ENCODE measurements around the gene NSA2. TPM values are rescaled to one million over a fixed set of nuclear protein-coding genes. Genes with fewer than 3 reads are reported as not detected.

The NSA2 gene
- total and polyA plus RNA-seq, 9 of the 15 experiments (the other 6 are each of a cell fraction or from before 2014, with no cell fraction given), result 60.2 to 246 (median 183) TPM

- ATAC-seq, result no peak
- POLR2A ChIA-PET, result interaction anchor here (0.7 to 1.5 kb wide), 3 partner anchors 11 to 70 kb away, joined by 3 to 5 read pairs (median 5); no protein-coding TSS in a partner anchor
These were observed 1.1 kb upstream of the NSA2 start for GRCh38 chr5:74765929-74766328.

More at GRCh38 chr5:74765929-74766328, 1.1 kb upstream of the NSA2 start:
- Histone ChIP-seq H3K4me1 (replicated peaks in 1 of 2; ENCODE audit: control insufficient read depth in 2 of 2, insufficient read depth in 2 of 2, low read length in 2 of 2) (peaks cover 8 to 12% of the 10 kb centered on the region in 2 experiments; a peak in 4 of 5 replicates), H3K9me3 (replicated peaks; ENCODE audit: control insufficient read depth, insufficient read depth, low read depth, low read length) (no peaks in the 10 kb centered on the region), H3K4me2 (ENCODE audit: insufficient read depth, low read length) (peak overlapping the region; percentile 93), H3K4me3 (peak overlapping the region; percentile 87), H4K20me1 (replicated peaks; ENCODE audit: control insufficient read depth, insufficient read depth, low read length) (peaks cover 6% of the 10 kb centered on the region; the same call in 1 of the 2 replicates), H3K9ac (ENCODE audit: insufficient read depth in 1 of 2, low read depth in 2 of 2, low read length in 2 of 2) (peak overlapping the region; percentile 85 to 90), H3K36me3 (ENCODE audit: control insufficient read depth, insufficient read depth, low read length) (peaks cover 69% of the 10 kb centered on the region), H3K27me3 (ENCODE audit: control insufficient read depth in 2 of 2, insufficient read depth in 2 of 2, low read length in 2 of 2) (no peaks in the 10 kb centered on the region), H2AFZ (ENCODE audit: low read depth, low read length) (peak overlapping the region; percentile 98; the same call in 1 of the 2 replicates), H3K27ac (ENCODE audit: extremely low read depth, low read depth, low read length) (no peak overlapping the region; the same call in 2 of the 3 replicates), H3K9me1 (ENCODE audit: control insufficient read depth, insufficient read depth, low read length) (no peaks in the 10 kb centered on the region), H3K79me2 (ENCODE audit: control insufficient read depth, insufficient read depth, low read length) (peaks cover 55% of the 10 kb centered on the region)
- in situ Hi-C loops (cut with MboI) (no loop called here), intact Hi-C loops (cut with micrococcal nuclease) (loop anchor here (1.0 to 5.0 kb wide), 2 partner anchors 137 to 151 kb away; no protein-coding TSS in a partner anchor)
- no peak for DNase-seq (ENCODE audit: extremely low read depth in 1 of 4, low spot score in 3 of 4)
- CTCF ChIA-PET (ENCODE audit: low intra/inter-chr PET ratio), result interaction anchor here (1.9 kb wide), 1 partner anchor 154 kb away, joined by 6 read pairs; no protein-coding TSS in a partner anchor
- TF ChIP-seq TGIF2 (CRISPR knock-in tag; IDR thresholded peaks at IDR 0.05) (no peak), MEF2A (IDR thresholded peaks at IDR 0.05; ENCODE audit: control insufficient read depth, low read depth, low read length) (no peak), CUX1 (CRISPR knock-in tag; IDR thresholded peaks at IDR 0.05) (no peak), RBFOX2 (IDR thresholded peaks at IDR 0.05; ENCODE audit: low read depth, low read length) (0 out of 2 replicates have a peak, but pooled peaks have one; percentile 26), SRSF9 (IDR thresholded peaks at IDR 0.05; ENCODE audit: borderline replicate concordance, low read depth, low read length) (no peak)
- FAIRE-seq, result no peak
- no TSS peak for BruUV-seq (replicated peaks)
- 58% methylated on average over 26 of the region's 27 CpGs for WGBS (ENCODE audit: insufficient coverage, low coverage, missing lambda C conversion rate)

Measured in K562 (cell line).